Lung microvascular endothelial cell (primary cell): Measurements from ENCODE around the gene UTS2B. TPM values are rescaled to one million over a fixed set of nuclear protein-coding genes. Genes with fewer than 3 reads are reported as not detected.

Experiments
- DNase-seq, 2 donors: peaks; one replicate each; pipeline versions ENCODE4 v3.0.0 to v3.0.0-alpha.2; 2010; ENCODE audit warnings: low read depth in 2 of 2
- total RNA-seq: library from RNA; depleted of rRNA; stranded (reverse); fragments of >200 nt; gene quantifications from 2 replicates; pipeline ENCODE4 v1.2.1, GENCODE V29; 2014

UTS2B gene
- total RNA-seq, 1 donor from 2014 or later = 0.20 TPM

GRCh38 chr3:191327526-191327925 lies 2.8 kb downstream of the UTS2B start:
- peak; percentile 50 to 77 for DNase-seq

GRCh38 chr3:191324936-191325335 lies 5.4 kb downstream of the UTS2B start:
- DNase-seq = no peak

- DNase-seq = no peak
Observed at GRCh38 chr3:191321019-191321767, 9.1 kb downstream of the UTS2B start.

- DNase-seq = no peak
Observed at GRCh38 chr3:191320316-191320715, 10.0 kb downstream of the UTS2B start.

DNA sequence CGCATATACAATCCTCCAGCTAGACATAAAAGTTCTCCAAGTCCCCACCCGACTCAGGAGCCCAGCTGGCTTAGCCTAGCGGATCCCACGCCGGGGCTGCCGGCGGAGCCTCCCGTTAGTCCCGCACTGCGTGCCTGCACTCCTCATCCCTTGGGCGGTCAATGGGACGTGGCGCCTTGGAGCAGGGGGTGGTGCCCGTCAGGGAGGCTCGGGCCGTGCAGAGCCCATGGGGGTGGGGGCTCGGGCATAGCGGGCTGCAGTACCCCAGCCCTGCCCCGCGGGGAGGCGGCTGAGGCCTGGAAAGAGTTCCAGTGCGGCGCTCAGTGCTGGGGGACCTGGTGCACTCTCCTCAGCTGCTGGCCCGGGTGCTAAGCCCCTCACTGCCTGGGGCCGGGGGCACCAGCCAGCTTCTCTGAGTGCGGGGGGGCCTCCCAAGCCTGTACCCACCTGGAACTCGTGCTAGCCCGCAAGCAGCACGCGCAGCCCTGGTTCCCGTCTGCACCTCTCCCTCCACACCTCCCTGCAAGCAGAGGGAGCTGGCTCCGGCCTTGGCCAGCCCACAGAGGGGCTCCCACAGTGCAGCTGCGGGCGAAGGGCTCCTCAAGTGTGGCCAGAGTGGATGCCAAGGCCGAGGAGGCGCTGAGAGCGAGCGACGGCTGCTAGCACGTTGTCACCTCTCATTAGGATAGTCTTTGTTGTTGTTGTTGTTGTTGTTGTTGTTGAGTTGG lies 13.3 kb downstream of the UTS2B start:
- no peak for DNase-seq

DNA sequence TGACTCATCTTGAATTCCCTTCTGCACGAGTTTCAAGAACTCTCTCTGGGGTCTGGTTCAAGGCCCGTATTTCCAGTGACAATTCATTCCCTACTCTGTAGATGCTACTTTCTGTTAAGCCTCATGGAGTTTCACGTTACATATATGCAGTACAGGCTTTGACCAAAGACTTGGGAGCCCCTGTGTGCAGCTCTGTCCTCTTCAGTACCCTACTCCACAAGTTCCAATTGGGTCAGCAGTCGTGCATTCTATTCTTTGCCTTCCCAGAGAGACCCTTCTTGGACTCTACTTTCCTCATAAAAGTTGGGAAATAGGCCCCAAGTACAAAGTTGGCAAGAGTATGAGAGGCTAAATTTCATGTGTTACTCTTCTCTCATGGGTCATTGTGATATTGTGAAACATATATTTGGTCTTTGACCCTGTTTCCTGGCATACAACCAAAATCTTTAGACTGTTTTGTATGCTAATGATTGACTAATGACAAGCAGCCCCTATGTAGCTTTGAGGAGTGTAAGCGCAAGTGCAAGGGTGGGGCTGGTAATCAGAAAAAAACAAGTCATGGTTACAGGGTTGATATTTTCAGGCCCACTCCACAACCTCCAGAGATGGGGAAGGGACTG lies 16.1 kb downstream of the UTS2B start:
- no peak for DNase-seq

DNA sequence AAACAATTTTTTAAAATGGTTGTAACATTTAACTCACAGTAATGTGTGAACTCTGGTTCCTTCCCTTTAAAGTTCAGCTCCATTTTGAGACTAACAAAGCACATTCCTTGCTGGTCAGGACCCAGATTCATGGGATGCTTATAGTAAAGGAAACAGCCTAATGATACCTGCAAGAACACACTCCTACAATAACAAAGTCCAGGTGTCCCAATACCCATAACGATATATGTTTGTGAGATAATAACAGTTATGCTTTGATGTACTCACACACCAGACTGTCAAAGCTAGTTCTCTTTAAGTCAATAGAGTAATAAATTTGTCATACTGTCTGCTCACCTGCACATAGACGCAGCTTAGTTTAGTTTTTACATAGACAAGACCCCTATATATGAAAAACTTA lies 17.0 kb downstream of the UTS2B start:
- no peak for DNase-seq

DNA sequence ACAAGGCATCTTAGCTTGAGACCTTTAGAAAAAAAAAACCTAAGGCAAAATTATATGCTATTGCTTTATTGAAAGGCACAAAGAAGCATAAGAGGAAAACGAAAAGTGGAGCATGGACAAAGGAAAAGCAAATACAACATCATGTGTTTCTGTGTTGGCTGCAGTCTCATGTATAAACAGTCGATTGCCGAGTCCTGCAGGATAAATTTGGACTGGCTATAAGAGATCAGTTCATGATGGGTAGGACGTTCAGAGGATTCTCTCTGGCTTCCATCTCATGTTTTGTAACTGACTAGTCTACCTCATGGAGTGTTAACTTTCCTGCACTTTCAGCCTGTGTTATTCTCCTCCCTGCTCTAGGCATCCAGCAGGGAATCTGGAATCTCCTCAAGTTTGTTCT lies 23.0 kb downstream of the UTS2B start:
- no peak for DNase-seq

DNA sequence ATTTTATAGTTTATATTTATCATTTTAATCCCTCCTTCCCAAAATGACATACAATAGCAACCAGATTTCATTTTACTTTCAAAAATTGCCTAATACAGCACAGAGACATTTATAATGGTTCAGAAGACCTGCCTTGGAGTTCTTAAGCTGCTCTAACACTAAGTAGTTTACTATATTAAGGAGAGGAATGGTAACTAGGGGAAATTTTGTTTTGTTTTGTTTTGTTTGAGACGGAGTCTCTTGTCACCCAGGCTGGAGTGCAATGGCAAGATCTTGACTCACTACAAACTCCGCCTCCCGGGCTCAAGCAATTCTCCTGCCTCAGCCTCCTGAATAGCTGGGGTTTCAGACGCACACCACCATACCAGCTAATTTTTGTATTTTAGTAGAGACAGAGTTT lies 23.9 kb downstream of the UTS2B start:
- no peak for DNase-seq

GRCh38 chr3:191303596-191303995 lies 26.7 kb downstream of the UTS2B start:
- no peak for DNase-seq

- DNase-seq = no peak
Observed at GRCh38 chr3:191302451-191302850, 27.9 kb downstream of the UTS2B start.

GRCh38 chr3:191301782-191302411 lies 28.4 kb downstream of the UTS2B start:
- DNase-seq = no peak

DNA sequence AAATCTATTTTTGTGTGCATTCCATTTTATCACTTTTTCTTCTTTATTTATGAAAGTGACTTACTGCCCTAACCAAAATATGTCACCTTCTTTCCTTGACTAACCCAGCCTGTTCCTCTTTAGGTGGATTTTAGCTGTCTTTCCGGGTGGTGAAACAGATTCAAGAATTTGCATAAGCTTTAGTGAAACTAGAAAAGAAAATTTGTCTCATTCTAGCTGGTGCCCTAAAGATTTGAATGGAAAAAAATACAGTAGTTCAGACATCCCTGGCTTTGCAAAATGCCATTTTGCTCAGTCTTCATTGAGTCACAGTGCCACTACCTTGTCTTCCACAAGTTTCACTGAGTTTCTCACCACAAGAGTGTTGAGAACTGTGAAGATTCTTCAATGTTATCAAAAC lies 29.3 kb downstream of the UTS2B start:
- no peak for DNase-seq

GRCh38 chr3:191300422-191300821 lies 29.9 kb downstream of the UTS2B start:
- DNase-seq = no peak

DNA sequence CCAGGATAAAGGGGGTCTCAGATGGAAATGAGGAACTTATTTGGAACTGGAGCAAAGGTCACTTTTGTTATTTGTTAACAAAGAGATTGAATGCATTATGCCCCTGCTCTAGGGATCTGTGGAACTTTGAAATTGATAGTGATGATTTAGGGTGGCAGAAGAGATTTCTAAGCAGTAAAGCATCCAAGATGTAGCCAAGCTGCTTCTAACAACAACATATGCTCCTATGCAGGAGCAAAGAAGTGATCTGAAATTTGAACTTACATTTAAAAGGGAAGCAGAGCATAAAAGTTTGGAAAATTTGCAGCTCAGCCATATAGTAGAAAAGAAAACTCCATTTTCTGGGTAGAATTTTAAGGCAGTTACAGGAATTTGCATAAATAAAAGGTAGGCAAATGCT lies 31.5 kb downstream of the UTS2B start:
- no peak for DNase-seq

DNA sequence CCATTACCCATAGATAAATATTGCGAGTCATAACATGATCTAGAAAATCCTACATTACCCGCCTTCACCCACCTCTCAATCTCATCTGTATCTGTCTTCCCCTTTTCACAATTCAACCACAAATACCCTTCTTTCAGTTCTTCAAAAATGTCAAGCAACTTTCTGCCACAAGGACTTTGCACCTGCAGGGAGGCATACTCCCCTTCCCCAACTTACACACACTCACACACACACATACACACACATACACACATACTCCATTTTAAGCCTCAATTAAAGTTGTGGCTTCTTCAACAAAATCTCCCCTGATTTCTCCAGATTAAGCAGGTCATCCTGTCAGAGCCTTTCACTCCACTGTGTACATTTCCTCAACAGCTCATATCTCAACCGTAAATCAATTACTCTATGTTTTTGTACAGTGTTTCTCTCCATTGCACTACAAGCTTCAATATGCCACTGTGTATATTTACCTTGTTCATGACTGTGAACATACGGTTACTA lies 34.2 kb downstream of the UTS2B start:
- DNase-seq = no peak

DNA sequence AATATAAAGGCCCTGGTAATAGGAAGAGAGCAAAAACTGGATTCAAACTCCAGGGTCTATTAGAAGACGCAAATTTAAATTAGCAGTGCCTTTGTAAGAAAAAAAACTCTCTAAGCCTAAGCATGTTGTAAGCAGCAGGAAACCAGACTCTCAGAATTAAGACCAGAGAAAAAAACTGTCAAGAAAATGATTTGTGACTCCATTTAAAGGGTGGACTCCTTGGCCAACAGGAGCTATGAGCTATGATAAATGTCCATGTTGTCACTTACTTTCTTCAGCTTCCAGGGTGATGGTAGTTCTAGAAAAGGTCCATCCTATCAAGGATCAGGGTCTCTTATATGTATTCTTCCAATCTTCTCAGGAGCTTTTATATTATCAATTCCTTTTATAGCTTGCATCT lies 36.0 kb downstream of the UTS2B start:
- no peak for DNase-seq

GRCh38 chr3:191292243-191293015 lies 37.9 kb downstream of the UTS2B start:
- no peak for DNase-seq

DNA sequence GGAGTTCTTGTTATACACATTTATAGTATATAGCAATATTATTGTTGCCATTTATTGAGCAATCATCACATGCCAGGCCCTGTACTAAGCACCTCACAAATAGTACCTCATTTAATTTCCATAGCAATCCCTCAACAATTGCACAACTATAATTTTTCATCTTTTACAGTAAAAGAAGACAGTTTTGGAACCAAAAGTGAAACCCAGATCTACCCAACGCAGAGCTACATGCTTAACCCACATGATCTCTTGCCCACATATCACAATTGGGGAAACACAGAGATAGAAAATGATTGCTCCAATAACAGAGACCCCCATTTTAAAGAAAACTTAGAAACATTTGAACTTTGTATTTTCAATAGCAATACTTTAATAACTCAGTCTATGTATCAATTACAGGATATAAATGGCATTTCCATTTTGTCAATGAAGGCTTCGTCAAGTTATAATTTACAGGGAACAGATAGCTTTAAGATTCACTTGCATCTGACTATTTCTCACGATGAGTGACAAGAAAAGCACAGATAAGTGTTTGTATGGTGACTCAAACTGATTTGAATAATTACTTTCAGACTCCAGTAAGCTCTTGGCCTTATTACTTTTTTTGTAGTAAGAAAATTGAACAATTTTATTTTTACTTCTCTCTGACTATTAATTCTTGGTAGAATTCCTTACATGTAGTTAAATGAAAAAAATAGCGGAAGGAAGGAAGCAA lies 39.9 kb downstream of the UTS2B start:
- peak; percentile 0 to 13 for DNase-seq

DNA sequence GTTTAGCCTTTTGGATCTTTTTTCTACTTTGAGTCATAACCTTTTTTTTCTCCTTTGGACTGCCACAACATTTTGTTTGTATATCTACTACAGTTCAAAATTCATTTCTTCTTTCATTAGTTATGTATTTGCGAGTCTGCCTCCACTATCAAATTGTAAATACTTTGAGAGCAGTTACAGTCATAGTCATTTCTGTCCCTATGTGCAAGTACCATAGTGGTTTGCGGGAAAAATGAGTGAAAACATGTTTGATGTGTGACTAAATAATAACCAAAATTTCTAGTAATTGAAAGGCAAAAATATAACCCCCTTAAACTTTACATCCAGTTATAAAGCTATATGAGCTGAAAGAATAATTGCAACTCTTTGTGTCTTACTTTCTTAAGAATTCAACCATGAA lies 46.9 kb downstream of the UTS2B start:
- DNase-seq = no peak
